Activated CD8-positive, alpha-beta memory T cell treated with anti-CD3 and anti-CD28 coated beads, Interleukin-2, amount 50 U/mL, for 48 hours (primary cell): ENCODE measurements around the gene CXCL14.
"Not testable (repeated sequence)": the region's sequence is repeated elsewhere in the genome, so short reads cannot be mapped to it uniquely, and the experiment has no call there.

ENCODE experiments used
- DNase-seq: peaks from one replicate; pipeline ENCODE4 v3.0.0-alpha.2; 2020

Gene CXCL14

DNA sequence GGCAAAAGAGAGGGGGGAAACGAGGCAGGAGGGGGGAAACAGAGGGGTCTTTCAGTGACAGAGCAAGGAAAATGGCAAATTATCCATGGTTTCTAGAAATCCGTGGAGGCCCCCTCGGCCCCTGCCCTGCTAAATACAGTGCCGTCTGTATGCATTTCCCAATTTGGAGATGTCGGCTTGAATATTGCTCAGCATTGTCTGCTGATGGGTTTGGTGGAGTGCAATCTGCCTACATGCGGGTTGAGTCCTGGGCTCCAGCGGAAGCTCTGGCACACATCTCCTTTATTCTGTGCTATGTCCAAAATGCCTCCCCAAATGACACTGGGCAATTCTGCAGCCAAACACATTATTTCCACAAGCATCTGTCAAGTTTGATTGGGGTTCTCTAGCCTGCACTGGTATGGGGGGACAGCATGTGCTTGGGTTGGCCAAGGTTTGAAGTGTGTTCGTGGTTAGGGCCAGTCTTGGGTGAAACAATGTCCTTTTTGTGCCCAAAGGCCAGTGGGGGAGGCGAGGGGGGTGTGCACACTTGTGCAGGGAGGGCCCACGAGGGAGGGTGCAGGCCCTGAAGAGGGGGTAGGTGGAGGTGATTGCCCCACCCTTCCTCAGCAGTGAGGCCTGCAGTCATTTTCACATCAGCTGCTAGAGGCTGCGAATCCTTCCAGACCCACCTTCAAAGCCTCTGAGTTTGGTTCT, 36.8 kb downstream of the CXCL14 start:
- DNase-seq, result no peak

DNA sequence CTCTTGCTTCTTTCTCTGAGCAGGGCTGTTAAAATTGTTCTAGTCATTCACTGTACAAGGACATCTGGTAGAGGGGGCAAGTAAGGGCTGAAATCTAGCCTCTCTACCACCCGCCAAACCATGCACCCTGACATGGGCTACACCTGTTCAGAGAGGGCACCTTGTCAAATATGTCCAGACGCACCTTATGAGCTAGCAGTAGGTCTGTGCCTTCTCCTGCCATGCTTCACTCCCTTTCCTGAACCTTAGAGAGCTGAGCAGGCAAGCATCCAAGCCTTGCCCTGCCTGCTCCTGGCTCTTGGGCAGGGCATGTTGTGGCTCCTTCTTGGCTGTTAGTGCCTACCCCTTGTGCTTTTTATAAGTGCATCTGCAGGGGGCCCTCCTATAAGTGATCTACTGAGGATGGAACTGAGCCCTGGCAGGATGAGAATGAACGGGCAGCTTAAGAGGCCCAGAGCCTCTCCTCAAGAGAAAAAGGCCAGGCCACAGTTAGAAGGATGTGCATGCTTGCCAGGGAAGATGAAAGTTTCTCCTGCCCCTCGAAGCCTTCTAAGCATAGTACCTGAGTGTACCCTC, 39.3 kb downstream of the CXCL14 start:
- no peak for DNase-seq

GRCh38 chr5:135538261-135538660, 40.5 kb downstream of the CXCL14 start:
- DNase-seq, result no peak

GRCh38 chr5:135537745-135538144, 41.0 kb downstream of the CXCL14 start:
- no peak for DNase-seq

- no peak for DNase-seq
Observed at GRCh38 chr5:135537271-135537670, 41.5 kb downstream of the CXCL14 start.

- no peak for DNase-seq
Observed at GRCh38 chr5:135535820-135536801, 42.7 kb downstream of the CXCL14 start, which contains the start of gene NEUROG1. NEUROG1 (minus strand) TSS chr5:135535964; CDS start chr5:135535690, 274 bp downstream.

DNA sequence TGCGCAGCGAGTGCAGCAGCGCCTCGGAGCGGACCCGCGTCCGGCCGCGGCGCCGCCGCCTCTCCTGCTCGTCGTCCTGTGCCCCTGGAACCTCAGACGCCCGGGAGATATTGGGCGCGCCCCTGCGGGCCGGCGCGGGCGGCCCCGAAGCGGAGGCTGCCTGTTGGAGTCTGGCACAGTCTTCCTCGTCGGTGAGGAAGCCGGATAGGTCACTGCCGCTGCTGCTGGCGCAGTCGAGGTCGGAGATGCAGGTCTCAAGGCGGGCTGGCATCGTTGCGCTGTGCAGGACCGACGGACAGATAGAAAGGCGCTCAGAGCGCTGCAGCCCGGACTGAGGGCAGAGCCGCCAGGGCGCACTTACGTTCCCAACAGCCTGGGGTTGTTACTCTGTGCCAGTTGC, 43.4 kb downstream of the CXCL14 start:
- DNase-seq, result no peak

DNA sequence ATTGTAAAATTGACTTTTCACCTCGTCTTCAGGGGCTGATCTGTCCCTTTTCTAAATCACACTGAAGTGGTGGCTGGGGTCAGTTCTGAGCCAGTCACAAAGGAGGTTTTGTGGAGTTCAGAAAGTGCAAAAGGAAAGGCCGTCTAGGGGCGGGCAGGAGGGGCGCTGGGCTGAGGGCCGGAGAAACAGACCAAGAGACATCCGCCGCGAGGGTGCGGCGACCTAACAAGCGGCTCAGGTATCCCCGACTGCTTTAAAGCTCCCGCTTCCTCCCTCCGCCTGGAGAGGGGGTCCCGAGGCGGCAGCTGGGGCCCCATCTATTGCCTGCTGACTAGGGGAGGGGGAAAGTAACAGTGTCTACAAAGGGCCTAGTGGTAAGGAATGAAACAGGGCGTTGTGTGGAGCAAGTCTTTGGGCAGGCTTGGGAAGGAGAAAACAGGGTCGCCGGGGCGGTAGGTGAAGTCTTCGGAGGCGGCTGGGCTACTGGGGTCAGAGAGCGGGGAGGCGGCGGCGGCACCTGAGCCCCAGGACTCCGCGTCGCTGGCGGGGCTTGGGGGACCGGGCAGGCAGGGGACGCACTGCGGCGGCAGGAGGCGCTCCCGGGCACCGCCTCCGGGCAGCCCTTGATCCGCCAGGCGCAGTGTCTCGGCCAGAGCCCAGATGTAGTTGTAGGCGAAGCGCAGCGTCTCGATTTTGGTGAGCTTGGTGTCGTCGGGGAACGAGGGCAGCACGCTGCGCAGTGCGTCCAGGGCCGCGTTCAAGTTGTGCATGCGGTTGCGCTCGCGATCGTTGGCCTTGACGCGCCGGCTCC, 44.0 kb downstream of the CXCL14 start:
- DNase-seq, result no peak

DNA sequence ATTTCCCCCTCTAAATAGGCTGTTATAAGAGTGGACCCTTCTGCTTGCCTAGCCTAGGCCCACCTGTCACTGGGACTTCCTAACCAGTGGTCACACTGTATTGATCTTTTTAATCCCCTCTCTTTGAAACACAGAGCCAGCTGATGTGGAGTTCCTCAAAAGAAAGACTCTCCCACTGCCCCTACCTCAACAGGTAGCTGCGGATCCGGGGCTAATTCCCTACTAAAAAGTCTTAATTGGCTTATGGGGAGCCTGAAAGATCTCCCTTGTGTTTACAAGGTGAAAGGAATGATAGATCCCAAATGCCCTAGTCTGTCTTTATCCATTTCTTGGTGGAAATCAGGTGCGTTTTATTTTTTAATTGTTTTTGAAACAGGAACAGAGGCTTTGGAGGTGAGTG, 45.0 kb downstream of the CXCL14 start:
- no peak for DNase-seq

DNA sequence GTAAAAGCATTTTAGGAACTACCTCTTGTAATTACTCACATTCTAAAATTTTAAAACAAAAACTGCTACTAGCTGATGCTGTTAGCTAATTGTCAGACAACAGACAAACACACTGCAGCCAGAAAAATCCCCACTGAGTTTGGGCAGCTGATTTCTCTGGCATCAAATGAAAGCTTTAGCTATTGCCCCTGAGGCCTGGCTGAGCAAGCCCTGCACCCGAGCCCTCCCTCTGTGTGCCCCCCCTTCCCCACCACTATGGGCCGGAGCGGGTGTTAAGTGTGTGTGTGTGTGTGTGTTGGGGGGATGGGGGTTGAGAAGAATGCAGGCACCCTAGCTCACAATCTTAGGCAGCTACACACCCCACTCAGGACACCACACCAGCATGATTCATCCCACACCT, 45.5 kb downstream of the CXCL14 start:
- no peak for DNase-seq

DNA sequence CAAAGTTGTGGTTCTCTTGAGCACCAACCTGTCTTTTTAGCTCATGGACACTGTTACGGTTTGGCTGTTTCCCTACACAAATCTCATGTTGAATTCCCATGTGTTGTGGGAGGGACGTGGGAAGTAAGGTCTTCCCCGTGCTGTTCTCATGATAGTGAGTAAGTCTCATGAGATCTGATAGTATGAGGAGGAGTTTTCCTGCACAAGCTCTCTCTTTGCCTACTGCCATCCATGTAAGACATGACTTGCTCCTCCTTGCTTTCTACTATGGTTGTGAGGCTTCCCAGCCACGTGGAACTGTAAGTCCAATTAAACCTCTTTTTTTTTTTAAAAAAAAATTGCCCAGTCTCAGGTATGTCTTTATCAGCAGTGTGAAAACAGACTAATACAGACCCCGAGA, 49.2 kb downstream of the CXCL14 start:
- DNase-seq, result not testable (repeated sequence)

DNA sequence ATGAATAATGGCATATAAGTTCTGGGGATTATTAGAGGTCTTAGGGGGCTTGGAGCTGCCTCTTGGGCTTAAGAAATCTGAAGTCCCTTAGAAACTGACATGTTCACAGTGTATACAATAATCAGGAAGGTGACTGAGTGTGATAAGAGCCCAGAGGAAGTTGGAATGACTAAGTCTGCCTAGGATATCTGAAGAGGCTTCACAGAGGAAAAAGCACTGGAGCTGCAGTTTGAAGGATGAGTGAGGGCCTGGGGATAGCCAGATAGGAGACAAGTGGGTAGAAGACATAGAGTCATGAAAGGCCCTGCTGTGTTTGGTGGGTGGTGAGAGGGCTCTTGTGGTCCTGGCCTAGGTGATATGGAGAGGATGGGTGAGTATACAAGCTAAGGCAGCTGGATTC, 51.9 kb downstream of the CXCL14 start:
- DNase-seq, result no peak

- no peak for DNase-seq
Observed at GRCh38 chr5:135521964-135522363, 56.8 kb downstream of the CXCL14 start.
